K562 (cell line): ENCODE measurements around the gene CREB5. TPM values are rescaled to one million over a fixed set of nuclear protein-coding genes. Genes with fewer than 3 reads are reported as not detected.

ENCODE experiments used
- ATAC-seq: fragments of 200-7000 bp; cut with Tn5 transposase; 3 replicates; pipeline ENCODE4 v1.9.1; 2020; ENCODE audit warnings: moderate library complexity
- BruUV-seq: library from RNA; stranded (reverse); fragments of 400-500 nt; replicated peaks from 2 replicates; lab custom pipeline; 2021; lab: Mats Ljungman, UMichigan
- CTCF ChIA-PET: fragments of 300-600 bp; formaldehyde crosslinking; extraction: SDS; loops from one replicate; lab custom pipeline; 2021; ENCODE audit warnings: low intra/inter-chr PET ratio; lab: Yijun Ruan, JAX
- POLR2A ChIA-PET: fragments of 300-600, 350-650 bp; sonication (Branson Sonifier 250); formaldehyde crosslinking; extraction: SDS; loops from one replicate; lab custom pipeline; 2021; ENCODE audit warnings: antibody characterized with exemption, inconsistent platforms; lab: Yijun Ruan, JAX
- DNase-seq, 4 experiments: peaks; one replicate each; pipeline versions ENCODE4 v3.0.0 to v3.0.0-alpha.2; 2011 to 2018; ENCODE audit warnings: low spot score in 3 of 4, mixed read lengths in 3 of 4; ENCODE audit errors: extremely low read depth in 1 of 4
- FAIRE-seq: peaks from 2 replicates; lab custom pipeline; 2011; peaks lifted over from hg19 to GRCh38; lab: Jason Lieb, UNC
- H2AFZ ChIP-seq: 2 replicates; pipeline ENCODE4 v1.6.0; 2011; ENCODE audit warnings: low read depth, low read length, control low read depth, inconsistent platforms
- H3K27ac ChIP-seq: fragments of 200-600 bp; 3 replicates; pipeline ENCODE4 v1.8.0; 2011; ENCODE audit warnings: low read depth, mild to moderate bottlenecking, control low read depth, inconsistent platforms, low read length, moderate library complexity, mixed read lengths; ENCODE audit errors: extremely low read depth
- H3K27me3 ChIP-seq, 2 experiments: fragments of 300-600 bp in 1 of 2; 2 replicates in 1 of 2; 3 replicates in 1 of 2; pipeline versions ENCODE4 v1.6.0 to v1.8.0; 2011; ENCODE audit warnings: inconsistent platforms in 2 of 2, low read length in 2 of 2, mild to moderate bottlenecking in 1 of 2, mixed read lengths in 1 of 2, moderate library complexity in 1 of 2; ENCODE audit not compliant: control insufficient read depth in 2 of 2, insufficient read depth in 2 of 2
- H3K36me3 ChIP-seq: fragments of 300-600 bp; 3 replicates; pipeline ENCODE4 v1.8.0; 2011; ENCODE audit warnings: mild to moderate bottlenecking, low read length, inconsistent platforms; ENCODE audit not compliant: control insufficient read depth, insufficient read depth
- H3K4me1 ChIP-seq, 2 experiments: fragments of 200-600 bp in 1 of 2; replicated peaks in 1 of 2; 2 replicates in 1 of 2; 3 replicates in 1 of 2; pipeline versions ENCODE4 v1.5.1 to v1.8.0; 2011; ENCODE audit warnings: inconsistent platforms in 2 of 2, low read length in 2 of 2, mild to moderate bottlenecking in 1 of 2, mixed read lengths in 1 of 2, moderate library complexity in 1 of 2; ENCODE audit not compliant: control insufficient read depth in 2 of 2, insufficient read depth in 2 of 2
- H3K4me2 ChIP-seq: 2 replicates; pipeline ENCODE4 v1.6.1; 2011; ENCODE audit warnings: low read length, control low read depth, inconsistent platforms, mixed read lengths; ENCODE audit not compliant: insufficient read depth
- H3K4me3 ChIP-seq: fragments of 200-600 bp; sonication (generic), shearing (Covaris generic); 2 replicates; pipeline ENCODE4 v1.5.1; 2016; ENCODE audit warnings: control low read depth, inconsistent platforms
- H3K79me2 ChIP-seq: fragments of 200-600 bp; 3 replicates; pipeline ENCODE4 v1.8.0; 2011; ENCODE audit warnings: low read length, inconsistent platforms; ENCODE audit not compliant: control insufficient read depth, insufficient read depth
- H3K9ac ChIP-seq, 2 experiments: 2 replicates each; pipeline versions ENCODE4 v1.6.0 to v1.6.1; 2011; ENCODE audit warnings: low read depth in 2 of 2, low read length in 2 of 2, control low read depth in 1 of 2, inconsistent platforms in 1 of 2, mild to moderate bottlenecking in 1 of 2, mixed read lengths in 1 of 2; ENCODE audit not compliant: insufficient read depth in 1 of 2
- H3K9me1 ChIP-seq: one replicate; pipeline ENCODE4 v1.6.0; 2011; ENCODE audit warnings: inconsistent platforms, mild to moderate bottlenecking, low read length, moderate library complexity; ENCODE audit not compliant: control insufficient read depth, insufficient read depth
- H3K9me3 ChIP-seq: replicated peaks from 2 replicates; pipeline ENCODE4 v1.5.1; 2011; ENCODE audit warnings: low read depth, low read length, inconsistent platforms; ENCODE audit not compliant: control insufficient read depth, insufficient read depth
- H4K20me1 ChIP-seq: replicated peaks from 2 replicates; pipeline ENCODE4 v1.6.1; 2011; ENCODE audit warnings: low read length, inconsistent platforms, mixed read lengths; ENCODE audit not compliant: control insufficient read depth, insufficient read depth
- ATF1 ChIP-seq, 2 experiments: fragments of 450-650 bp in 1 of 2; IDR thresholded peaks; 2 replicates each; pipeline ENCODE4 v1.6.1; 2016; ENCODE audit warnings: missing compliant biosample characterization in 1 of 2, missing genetic modification characterization in 1 of 2
- CCAR2 ChIP-seq: fragments of 200-400 bp; formaldehyde crosslinking; IDR thresholded peaks from 2 replicates; pipeline ENCODE4 v1.6.1; 2017; ENCODE audit warnings: mild to moderate bottlenecking, low read depth, low read length
- EP400 ChIP-seq: fragments of 450-650 bp; IDR thresholded peaks from 2 replicates; pipeline ENCODE4 v1.6.1; 2017; ENCODE audit warnings: antibody characterized with exemption, mild to moderate bottlenecking, moderate library complexity
- ESRRA ChIP-seq: fragments of 450-650 bp; IDR thresholded peaks from 2 replicates; pipeline ENCODE4 v1.6.1; 2014; ENCODE audit warnings: low read depth, mild to moderate bottlenecking, moderate library complexity, borderline replicate concordance
- FOXJ3 ChIP-seq: sonication (generic); formaldehyde crosslinking; IDR thresholded peaks from 2 replicates; pipeline ENCODE4 v1.4.0; 2020; ENCODE audit warnings: mild to moderate bottlenecking, missing genetic modification reagents
- GABPB1 ChIP-seq: sonication (generic); formaldehyde crosslinking; IDR thresholded peaks from 2 replicates; pipeline ENCODE4 v1.8.0; 2022; ENCODE audit warnings: mild to moderate bottlenecking, missing genetic modification reagents
- KDM5B ChIP-seq: fragments of 200-600 bp; sonication (generic); IDR thresholded peaks from 2 replicates; pipeline ENCODE4 v1.6.1; 2012; ENCODE audit warnings: low read depth, mild to moderate bottlenecking, moderate library complexity, low read length, control low read depth, inconsistent platforms; ENCODE audit not compliant: insufficient replicate concordance
- MCM2 ChIP-seq: fragments of 450-650 bp; IDR thresholded peaks from 2 replicates; pipeline ENCODE4 v1.6.1; 2017; ENCODE audit warnings: low read depth, mild to moderate bottlenecking
- MCM3 ChIP-seq: fragments of 450-650 bp; IDR thresholded peaks from 2 replicates; pipeline ENCODE4 v1.6.1; 2016
- MEIS2 ChIP-seq: fragments of 450-650 bp; IDR thresholded peaks from 2 replicates; pipeline ENCODE4 v1.6.1; 2014; ENCODE audit warnings: mild to moderate bottlenecking; ENCODE audit not compliant: partially characterized antibody
- RBM22 ChIP-seq: fragments of 200-400 bp; formaldehyde crosslinking; IDR thresholded peaks from 2 replicates; pipeline ENCODE4 v1.6.1; 2018; ENCODE audit warnings: low read length, low read depth; ENCODE audit not compliant: poor library complexity, severe bottlenecking
- SIRT6 ChIP-seq: IDR thresholded peaks from one replicate; pipeline ENCODE4 v1.6.1; 2012; ENCODE audit warnings: low read depth, mild to moderate bottlenecking, control low read depth, inconsistent platforms, low read length, moderate library complexity
- SMAD2 ChIP-seq: fragments of 150-350 bp; IDR thresholded peaks from 2 replicates; pipeline ENCODE4 v1.6.1; 2014; ENCODE audit warnings: low read depth, mild to moderate bottlenecking, low read length
- SMC3 ChIP-seq: conservative IDR thresholded peaks from 2 replicates; pipeline ENCODE4 v1.6.1; 2011; ENCODE audit warnings: low read depth, low read length, improper control_type of control experiment; ENCODE audit not compliant: insufficient read depth
- SP1 ChIP-seq: sonication (generic); formaldehyde crosslinking; IDR thresholded peaks from 2 replicates; pipeline ENCODE4 v1.8.1; 2022; ENCODE audit warnings: mild to moderate bottlenecking, missing genetic modification reagents
- TFAM ChIP-seq: fragments of 250-450 bp; sonication (Bioruptor Pico); conservative IDR thresholded peaks from 2 replicates; pipeline ENCODE4 v1.5.0; 2021; ENCODE audit warnings: mild to moderate bottlenecking, moderate library complexity
- ZNF124 ChIP-seq: sonication (generic); formaldehyde crosslinking; IDR thresholded peaks from 2 replicates; pipeline ENCODE4 v1.8.1; 2022; ENCODE audit warnings: missing genetic modification reagents
- ZNF668 ChIP-seq: fragments of 250-450 bp; sonication (Bioruptor Pico); IDR thresholded peaks from 2 replicates; pipeline ENCODE4 v1.8.0; 2022; ENCODE audit warnings: mild to moderate bottlenecking, inconsistent platforms
- WGBS: fragments of 100-300 bp; shearing (Covaris generic); methylation state at CpG from one replicate; pipeline ENCODE4 v1.1.6; 2016; ENCODE audit warnings: low coverage, mixed read lengths; ENCODE audit not compliant: insufficient coverage; ENCODE audit errors: missing lambda C conversion rate; 5-methylcytosine and 5-hydroxymethylcytosine counted together
- in situ Hi-C: fragments of 300-500 bp; cut with MboI; formaldehyde crosslinking; loops from 4 replicates; pipeline ENCODE4 v1.15.0; 2018; ENCODE audit warnings: inconsistent platforms, mixed read lengths
- intact Hi-C: fragments of 100-400 bp; cut with micrococcal nuclease; formaldehyde crosslinking; loops from 2 replicates; pipeline ENCODE4 v1.14.2; 2022
- polyA plus RNA-seq, 8 experiments: library from polyadenylated mRNA; depleted of rRNA in 4 of 8; stranded (reverse) in 5 of 8; unstranded in 3 of 8; fragments of >200 nt; fragmentation: Nextera tagmentation in 2 of 8; fragmentation: Illumina TruSeq in 1 of 8; extraction: Ambion mirVana in 2 of 8; extraction: Trizol in 1 of 8; gene quantifications; 2 replicates each; pipeline versions ENCODE4 v1.2.1 to v1.2.3, GENCODE V29; 2011 to 2014; ENCODE audit warnings: inconsistent platforms in 1 of 8, missing spikeins in 1 of 8
- total RNA-seq, 7 experiments: library from RNA; depleted of rRNA in 6 of 7; stranded (reverse); fragments of >200 nt in 6 of 7; fragmentation: Illumina TruSeq in 2 of 7; extraction: Trizol in 2 of 7; gene quantifications; 2 replicates each; pipeline versions ENCODE4 v1.2.1 to v1.2.3, GENCODE V29; 2011 to 2021; ENCODE audit warnings: low replicate concordance in 1 of 7
- TF ChIP-seq, protein P1 (sequence below), 2 experiments: fragments of 450-650 bp; IDR thresholded peaks; 2 replicates each; pipeline ENCODE4 v1.6.1; 2016
- TF ChIP-seq, protein P2 (sequence below): fragments of 450-650 bp; IDR thresholded peaks from 2 replicates; pipeline ENCODE4 v1.6.1; 2017; ENCODE audit warnings: mild to moderate bottlenecking, moderate library complexity
- TF ChIP-seq, protein P3 (sequence below): fragments of 450-650 bp; IDR thresholded peaks from 2 replicates; pipeline ENCODE4 v1.6.1; 2018; ENCODE audit warnings: mild to moderate bottlenecking, low read depth; ENCODE audit not compliant: partially characterized antibody

Gene CREB5
- total and polyA plus RNA-seq, 9 of the 15 experiments (the other 6 are each of a cell fraction or from before 2014, with no cell fraction given): 0.33 to 6.4 (median 1.8) TPM

DNA sequence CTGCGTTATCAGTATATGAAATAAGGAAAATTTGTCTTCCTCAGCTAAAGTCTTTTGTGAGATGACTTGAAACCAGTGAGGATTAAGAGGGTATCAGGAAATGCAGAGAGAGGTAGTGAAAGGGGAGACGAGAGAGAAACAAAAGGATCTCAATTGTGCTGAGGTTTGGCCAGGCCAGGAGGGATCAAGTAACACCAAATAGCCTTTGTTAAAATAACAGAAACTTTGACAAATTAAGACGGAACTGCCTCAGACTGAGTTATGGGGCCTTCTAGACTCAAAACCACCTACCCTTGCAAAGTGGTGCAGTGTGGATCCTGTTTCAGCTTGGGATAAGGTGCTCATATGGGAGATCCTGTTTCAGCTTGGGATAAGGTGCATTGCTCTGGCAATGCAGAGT, 263.1 kb downstream of the CREB5 start (continued):
- TF ChIP-seq KDM5B: no peak
- TF ChIP-seq TFAM (CRISPR knock-in tag): no peak
- no peak for TF ChIP-seq MEIS2
- TF ChIP-seq MCM2: no peak
- no peak for TF ChIP-seq RBM22
- TF ChIP-seq, protein P1, sequence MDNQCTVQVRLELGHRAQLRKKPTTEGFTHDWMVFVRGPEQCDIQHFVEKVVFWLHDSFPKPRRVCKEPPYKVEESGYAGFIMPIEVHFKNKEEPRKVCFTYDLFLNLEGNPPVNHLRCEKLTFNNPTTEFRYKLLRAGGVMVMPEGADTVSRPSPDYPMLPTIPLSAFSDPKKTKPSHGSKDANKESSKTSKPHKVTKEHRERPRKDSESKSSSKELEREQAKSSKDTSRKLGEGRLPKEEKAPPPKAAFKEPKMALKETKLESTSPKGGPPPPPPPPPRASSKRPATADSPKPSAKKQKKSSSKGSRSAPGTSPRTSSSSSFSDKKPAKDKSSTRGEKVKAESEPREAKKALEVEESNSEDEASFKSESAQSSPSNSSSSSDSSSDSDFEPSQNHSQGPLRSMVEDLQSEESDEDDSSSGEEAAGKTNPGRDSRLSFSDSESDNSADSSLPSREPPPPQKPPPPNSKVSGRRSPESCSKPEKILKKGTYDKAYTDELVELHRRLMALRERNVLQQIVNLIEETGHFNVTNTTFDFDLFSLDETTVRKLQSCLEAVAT (IDR thresholded peaks at IDR 0.05): no peak
- TF ChIP-seq SP1 (CRISPR knock-in tag): no peak
- TF ChIP-seq ZNF124: no peak
- TF ChIP-seq SIRT6: no peak
- no peak for TF ChIP-seq SMAD2

DNA sequence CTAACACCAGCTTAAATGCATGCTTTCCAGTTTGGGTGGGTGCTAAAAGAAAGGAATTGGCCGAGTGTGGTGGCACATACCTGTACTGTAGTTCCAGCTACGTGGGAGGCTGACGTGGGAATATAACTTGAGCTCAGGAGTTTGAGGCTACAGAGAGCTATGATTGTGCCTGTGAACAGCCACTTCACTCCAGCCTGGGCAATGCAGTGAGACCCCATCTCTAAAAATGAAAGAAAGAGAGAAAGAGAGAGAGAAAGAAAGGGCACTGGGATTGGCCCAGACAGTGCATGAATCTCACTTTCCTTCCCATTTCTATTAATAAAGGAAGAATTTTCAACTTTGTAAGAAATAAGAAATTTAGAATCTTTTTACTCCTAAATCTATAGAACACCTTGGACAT, 265.4 kb downstream of the CREB5 start:
- no peak for ATAC-seq
- H3K4me1 ChIP-seq: no peaks in the 10 kb centered on the region
- no peak overlapping the region for H3K4me2 ChIP-seq
- no peaks in the 10 kb centered on the region for H3K9me1 ChIP-seq
- H3K9ac ChIP-seq: no peak overlapping the region
- no peak overlapping the region for H3K4me3 ChIP-seq
- DNase-seq: no peak
- 4% methylated on average over 3 of the region's 3 CpGs for whole genome bisulfite sequencing
- CTCF ChIA-PET: no interaction called here
- no peaks in the 10 kb centered on the region for H3K36me3 ChIP-seq
- intact Hi-C loops: no loop called here
- POLR2A ChIA-PET: no interaction called here
- H3K27ac ChIP-seq: no peak overlapping the region
- in situ Hi-C loops: no loop called here
- no peaks in the 10 kb centered on the region for H3K9me3 ChIP-seq
- H2AFZ ChIP-seq: no peak overlapping the region
- FAIRE-seq: no peak
- H3K27me3 ChIP-seq: no peaks in the 10 kb centered on the region
- TF ChIP-seq FOXJ3 (CRISPR knock-in tag) (no peak), ZNF668 (CRISPR knock-in tag) (no peak), CCAR2 (no peak), MCM3 (no peak), EP400 (no peak), ESRRA (no peak), ATF1 (CRISPR knock-in tag; IDR thresholded peaks at IDR 0.05) (no peak), ATF1 (tag; IDR thresholded peaks at IDR 0.05) (no peak), GABPB1 (CRISPR knock-in tag) (no peak), SMC3 (no peak)
- TF ChIP-seq, protein P2, sequence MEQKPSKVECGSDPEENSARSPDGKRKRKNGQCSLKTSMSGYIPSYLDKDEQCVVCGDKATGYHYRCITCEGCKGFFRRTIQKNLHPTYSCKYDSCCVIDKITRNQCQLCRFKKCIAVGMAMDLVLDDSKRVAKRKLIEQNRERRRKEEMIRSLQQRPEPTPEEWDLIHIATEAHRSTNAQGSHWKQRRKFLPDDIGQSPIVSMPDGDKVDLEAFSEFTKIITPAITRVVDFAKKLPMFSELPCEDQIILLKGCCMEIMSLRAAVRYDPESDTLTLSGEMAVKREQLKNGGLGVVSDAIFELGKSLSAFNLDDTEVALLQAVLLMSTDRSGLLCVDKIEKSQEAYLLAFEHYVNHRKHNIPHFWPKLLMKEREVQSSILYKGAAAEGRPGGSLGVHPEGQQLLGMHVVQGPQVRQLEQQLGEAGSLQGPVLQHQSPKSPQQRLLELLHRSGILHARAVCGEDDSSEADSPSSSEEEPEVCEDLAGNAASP: no peak
- TF ChIP-seq, protein P3, sequence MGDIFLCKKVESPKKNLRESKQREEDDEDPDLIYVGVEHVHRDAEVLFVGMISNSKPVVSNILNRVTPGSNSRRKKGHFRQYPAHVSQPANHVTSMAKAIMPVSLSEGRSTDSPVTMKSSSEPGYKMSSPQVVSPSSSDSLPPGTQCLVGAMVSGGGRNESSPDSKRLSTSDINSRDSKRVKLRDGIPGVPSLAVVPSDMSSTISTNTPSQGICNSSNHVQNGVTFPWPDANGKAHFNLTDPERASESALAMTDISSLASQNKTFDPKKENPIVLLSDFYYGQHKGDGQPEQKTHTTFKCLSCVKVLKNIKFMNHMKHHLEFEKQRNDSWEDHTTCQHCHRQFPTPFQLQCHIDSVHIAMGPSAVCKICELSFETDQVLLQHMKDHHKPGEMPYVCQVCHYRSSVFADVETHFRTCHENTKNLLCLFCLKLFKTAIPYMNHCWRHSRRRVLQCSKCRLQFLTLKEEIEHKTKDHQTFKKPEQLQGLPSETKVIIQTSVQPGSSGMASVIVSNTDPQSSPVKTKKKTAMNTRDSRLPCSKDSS: no peak
- H3K79me2 ChIP-seq: no peaks in the 10 kb centered on the region
- BruUV-seq: no TSS peak
- H4K20me1 ChIP-seq: no peaks in the 10 kb centered on the region
